MM.1S (cell line): ENCODE measurements around the gene MAPK12.

Experiments
- DNase-seq: peaks from one replicate; pipeline ENCODE4 v3.0.0-alpha.2; 2015
- H2AFZ ChIP-seq: fragments of 300-600 bp; sonication (generic); 2 replicates; pipeline ENCODE4 v1.6.0; 2016; ENCODE audit warnings: antibody characterized with exemption, low read length
- H3F3A ChIP-seq: fragments of 300-600 bp; sonication (generic); 2 replicates; pipeline ENCODE4 v1.6.1; 2016; ENCODE audit warnings: mild to moderate bottlenecking, antibody characterized with exemption, low read length, moderate library complexity, mixed read lengths; ENCODE audit not compliant: insufficient read depth
- H3K27ac ChIP-seq: fragments of 300-600 bp; sonication (generic); 2 replicates; pipeline ENCODE4 v1.5.1; 2016; ENCODE audit warnings: mild to moderate bottlenecking, low read length
- H3K27me3 ChIP-seq: fragments of 300-600 bp; sonication (generic); replicated peaks from 2 replicates; pipeline ENCODE4 v1.6.0; 2016; ENCODE audit warnings: low read length; ENCODE audit not compliant: insufficient read depth
- H3K36me3 ChIP-seq: fragments of 300-600 bp; sonication (generic); replicated peaks from 2 replicates; pipeline ENCODE4 v1.6.1; 2016; ENCODE audit warnings: mild to moderate bottlenecking, low read length, mixed read lengths; ENCODE audit not compliant: insufficient read depth
- H3K4me1 ChIP-seq: fragments of 300-600 bp; sonication (generic); 2 replicates; pipeline ENCODE4 v1.6.1; 2016; ENCODE audit warnings: low read length, mixed read lengths
- H3K4me2 ChIP-seq: fragments of 300-600 bp; sonication (generic); 2 replicates; pipeline ENCODE4 v1.6.0; 2016; ENCODE audit warnings: low read depth, low read length
- H3K4me3 ChIP-seq: fragments of 300-600 bp; sonication (generic); 2 replicates; pipeline ENCODE4 v1.5.1; 2016; ENCODE audit warnings: low read length, mixed read lengths
- H3K79me2 ChIP-seq: fragments of 300-600 bp; sonication (generic); 2 replicates; pipeline ENCODE4 v1.6.1; 2016; ENCODE audit warnings: mixed run types, low read length, mixed read lengths
- H3K9ac ChIP-seq: fragments of 300-600 bp; sonication (generic); 2 replicates; pipeline ENCODE4 v1.6.1; 2016; ENCODE audit warnings: low read length, mixed read lengths
- H3K9me2 ChIP-seq: fragments of 300-600 bp; sonication (generic); replicated peaks from 2 replicates; pipeline ENCODE4 v1.6.1; 2016; ENCODE audit warnings: mild to moderate bottlenecking, low read length, mixed read lengths; ENCODE audit not compliant: insufficient read depth
- H3K9me3 ChIP-seq: fragments of 300-600 bp; sonication (generic); replicated peaks from 2 replicates; pipeline ENCODE4 v1.6.1; 2016; ENCODE audit warnings: mild to moderate bottlenecking, low read length, mixed read lengths; ENCODE audit not compliant: insufficient read depth
- H4K20me1 ChIP-seq: fragments of 300-600 bp; sonication (generic); 2 replicates; pipeline ENCODE4 v1.6.1; 2016; ENCODE audit warnings: mild to moderate bottlenecking, low read length, moderate library complexity, mixed read lengths; ENCODE audit not compliant: insufficient read depth
- EZH2 ChIP-seq: fragments of 300-600 bp; sonication (generic); optimal IDR thresholded peaks from 2 replicates; pipeline ENCODE3; 2017; ENCODE audit warnings: low read depth, mild to moderate bottlenecking, antibody characterized with exemption, low read length, mixed read lengths
- EZH2phosphoT487 ChIP-seq: fragments of 300-600 bp; sonication (generic); IDR thresholded peaks from 2 replicates; pipeline ENCODE4 v1.6.1; 2018; ENCODE audit warnings: antibody characterized with exemption, low read length
- TF ChIP-seq, protein P1 (sequence below): fragments of 300-600 bp; sonication (generic); IDR thresholded peaks from 2 replicates; pipeline ENCODE4 v1.5.1; 2016; ENCODE audit warnings: antibody characterized with exemption, low read length, mixed read lengths

Gene MAPK12

GRCh38 chr22:50282361-50283155, 21.1 kb upstream of the MAPK12 start:
- Histone ChIP-seq H3K4me3 (no peak overlapping the region), H3K9me2 (no peaks in the 10 kb centered on the region), H3K9ac (no peak overlapping the region), H3K9me3 (no peaks in the 10 kb centered on the region), H4K20me1 (no peaks in the 10 kb centered on the region), H3K27ac (no peak overlapping the region), H3K79me2 (no peaks in the 10 kb centered on the region), H3K36me3 (no peaks in the 10 kb centered on the region), H3K4me1 (no peaks in the 10 kb centered on the region), H3F3A (no peaks in the 10 kb centered on the region), H3K4me2 (no peak overlapping the region), H2AFZ (no peak overlapping the region), H3K27me3 (no peaks in the 10 kb centered on the region)
- TF ChIP-seq EZH2phosphoT487 (no peak), EZH2 (no peak)
- TF ChIP-seq, protein P1, sequence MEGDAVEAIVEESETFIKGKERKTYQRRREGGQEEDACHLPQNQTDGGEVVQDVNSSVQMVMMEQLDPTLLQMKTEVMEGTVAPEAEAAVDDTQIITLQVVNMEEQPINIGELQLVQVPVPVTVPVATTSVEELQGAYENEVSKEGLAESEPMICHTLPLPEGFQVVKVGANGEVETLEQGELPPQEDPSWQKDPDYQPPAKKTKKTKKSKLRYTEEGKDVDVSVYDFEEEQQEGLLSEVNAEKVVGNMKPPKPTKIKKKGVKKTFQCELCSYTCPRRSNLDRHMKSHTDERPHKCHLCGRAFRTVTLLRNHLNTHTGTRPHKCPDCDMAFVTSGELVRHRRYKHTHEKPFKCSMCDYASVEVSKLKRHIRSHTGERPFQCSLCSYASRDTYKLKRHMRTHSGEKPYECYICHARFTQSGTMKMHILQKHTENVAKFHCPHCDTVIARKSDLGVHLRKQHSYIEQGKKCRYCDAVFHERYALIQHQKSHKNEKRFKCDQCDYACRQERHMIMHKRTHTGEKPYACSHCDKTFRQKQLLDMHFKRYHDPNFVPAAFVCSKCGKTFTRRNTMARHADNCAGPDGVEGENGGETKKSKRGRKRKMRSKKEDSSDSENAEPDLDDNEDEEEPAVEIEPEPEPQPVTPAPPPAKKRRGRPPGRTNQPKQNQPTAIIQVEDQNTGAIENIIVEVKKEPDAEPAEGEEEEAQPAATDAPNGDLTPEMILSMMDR = no peak
- DNase-seq = no peak

- no peaks in the 10 kb centered on the region for H4K20me1 ChIP-seq
- H3K4me1 ChIP-seq = no peaks in the 10 kb centered on the region
- no peak overlapping the region for H3K4me2 ChIP-seq
- H3K4me3 ChIP-seq = no peak overlapping the region
- no peak overlapping the region for H2AFZ ChIP-seq
- no peaks in the 10 kb centered on the region for H3K9me3 ChIP-seq
- no peak for TF ChIP-seq EZH2phosphoT487
- TF ChIP-seq EZH2 = no peak
- TF ChIP-seq, protein P1 = no peak
- no peaks in the 10 kb centered on the region for H3K9me2 ChIP-seq
- no peak overlapping the region for H3K27ac ChIP-seq
- no peak overlapping the region for H3K9ac ChIP-seq
- DNase-seq = no peak
- no peaks in the 10 kb centered on the region for H3K27me3 ChIP-seq
- H3K36me3 ChIP-seq = no peaks in the 10 kb centered on the region
- H3F3A ChIP-seq = no peaks in the 10 kb centered on the region
- H3K79me2 ChIP-seq = no peaks in the 10 kb centered on the region
Measured at GRCh38 chr22:50281957-50282356, 20.5 kb upstream of the MAPK12 start.

DNA sequence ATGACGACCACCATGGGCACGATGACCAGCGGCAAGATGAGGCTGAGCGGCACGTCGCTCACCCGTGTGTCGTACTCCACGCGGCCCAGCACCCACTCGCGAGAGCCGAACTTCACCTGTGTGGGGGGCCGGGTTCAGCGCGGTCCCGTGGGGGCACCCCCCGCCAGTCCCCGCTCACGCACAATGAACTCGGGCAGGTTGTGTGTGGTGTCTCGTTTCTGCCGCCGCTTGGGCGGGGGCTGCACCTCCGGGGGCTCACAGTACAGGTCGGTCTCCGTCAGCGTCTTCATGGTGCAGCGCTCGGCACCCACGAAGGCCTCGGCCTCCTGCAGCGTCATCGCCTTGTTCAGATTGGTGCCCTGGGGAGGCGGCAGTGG, 19.9 kb upstream of the MAPK12 start:
- DNase-seq = no peak
- TF ChIP-seq, protein P1 = no peak
- TF ChIP-seq EZH2phosphoT487 (no peak), EZH2 (no peak)
- no peak overlapping the region for H2AFZ ChIP-seq
- no peaks in the 10 kb centered on the region for H3K79me2 ChIP-seq
- no peaks in the 10 kb centered on the region for H3K9me2 ChIP-seq
- H4K20me1 ChIP-seq = no peaks in the 10 kb centered on the region
- H3K27ac ChIP-seq = no peak overlapping the region
- H3K9ac ChIP-seq = no peak overlapping the region
- H3K36me3 ChIP-seq = no peaks in the 10 kb centered on the region
- 0 out of 2 replicates have a peak, but pooled peaks cover 4% of the 10 kb centered on the region for H3K4me1 ChIP-seq
- H3K9me3 ChIP-seq = no peaks in the 10 kb centered on the region
- H3K4me2 ChIP-seq = no peak overlapping the region
- peaks cover 4% of the 10 kb centered on the region; the same call in 1 of the 2 replicates for H3F3A ChIP-seq
- H3K27me3 ChIP-seq = no peaks in the 10 kb centered on the region
- H3K4me3 ChIP-seq = no peak overlapping the region
